Keratinocyte (primary cell): ENCODE results near the gene ATF6. TPM values are rescaled to one million over a fixed set of nuclear protein-coding genes. Genes with fewer than 3 reads are reported as not detected.

Experiments used
- DNase-seq: peaks from one replicate; pipeline ENCODE4 v3.0.0-alpha.2; 2011; ENCODE audit warnings: low read depth, missing footprints, low spot score
- FAIRE-seq: peaks from 2 replicates; lab custom pipeline; 2011; peaks lifted over from hg19 to GRCh38; lab: Jason Lieb, UNC
- H2AFZ ChIP-seq: 2 replicates; pipeline ENCODE4 v1.6.0; 2012; ENCODE audit warnings: low read length, control low read depth, inconsistent platforms; ENCODE audit not compliant: control insufficient read depth
- H3K27ac ChIP-seq: 2 replicates; pipeline ENCODE4 v1.5.1; 2011; ENCODE audit warnings: low read length; ENCODE audit not compliant: control insufficient read depth, insufficient read depth
- H3K27me3 ChIP-seq: 3 replicates; pipeline ENCODE4 v1.6.0; 2011; ENCODE audit warnings: low read length; ENCODE audit not compliant: control insufficient read depth, insufficient read depth; ENCODE audit errors: extremely low read depth
- H3K36me3 ChIP-seq, 2 experiments: 2 replicates in 1 of 2; 3 replicates in 1 of 2; pipeline ENCODE4 v1.5.1; 2011; ENCODE audit warnings: low read length in 2 of 2, mild to moderate bottlenecking in 1 of 2; ENCODE audit not compliant: control insufficient read depth in 2 of 2, insufficient read depth in 2 of 2; ENCODE audit errors: extremely low read depth in 1 of 2
- H3K4me1 ChIP-seq: 3 replicates; pipeline ENCODE4 v1.5.1; 2011; ENCODE audit warnings: low read length; ENCODE audit not compliant: control insufficient read depth, insufficient read depth; ENCODE audit errors: extremely low read depth
- H3K4me2 ChIP-seq: 3 replicates; pipeline ENCODE4 v1.6.0; 2011; ENCODE audit warnings: low read depth, low read length; ENCODE audit not compliant: control insufficient read depth, insufficient read depth; ENCODE audit errors: extremely low read depth
- H3K4me3 ChIP-seq, 3 experiments: fragments of 200-600 bp in 1 of 3; sonication (generic) in 1 of 3; 2 replicates in 2 of 3; 3 replicates in 1 of 3; pipeline ENCODE4 v1.5.1; 2011 to 2016; ENCODE audit warnings: low read length in 3 of 3, mild to moderate bottlenecking in 3 of 3, control low read depth in 2 of 3, inconsistent platforms in 1 of 3, low read depth in 1 of 3, mixed read lengths in 1 of 3, mixed run types in 1 of 3, moderate library complexity in 1 of 3; ENCODE audit not compliant: control insufficient read depth in 2 of 3, insufficient read depth in 2 of 3; ENCODE audit errors: extremely low read depth in 1 of 3
- H3K79me2 ChIP-seq: 2 replicates; pipeline ENCODE4 v1.6.0; 2012; ENCODE audit warnings: low read length; ENCODE audit not compliant: control insufficient read depth, insufficient read depth
- H3K9ac ChIP-seq: 3 replicates; pipeline ENCODE4 v1.6.0; 2011; ENCODE audit warnings: low read length; ENCODE audit not compliant: control insufficient read depth, insufficient read depth; ENCODE audit errors: extremely low read depth
- H3K9me1 ChIP-seq: 3 replicates; pipeline ENCODE4 v1.6.0; 2011; ENCODE audit warnings: low read length; ENCODE audit not compliant: control insufficient read depth, insufficient read depth; ENCODE audit errors: extremely low read depth
- H3K9me3 ChIP-seq: 2 replicates; pipeline ENCODE4 v1.5.1; 2012; ENCODE audit warnings: low read depth, low read length; ENCODE audit not compliant: control insufficient read depth
- H4K20me1 ChIP-seq: 3 replicates; pipeline ENCODE4 v1.6.0; 2011; ENCODE audit warnings: low read length; ENCODE audit not compliant: control insufficient read depth, insufficient read depth; ENCODE audit errors: extremely low read depth
- CTCF ChIP-seq, 3 experiments: IDR thresholded peaks in 1 of 3; conservative IDR thresholded peaks in 1 of 3; optimal IDR thresholded peaks in 1 of 3; 2 replicates in 2 of 3; 3 replicates in 1 of 3; pipeline versions ENCODE3 to v1.5.1; 2011; ENCODE audit warnings: low read length in 3 of 3, mild to moderate bottlenecking in 3 of 3, moderate library complexity in 2 of 3, control low read depth in 1 of 3, inconsistent platforms in 1 of 3; ENCODE audit not compliant: insufficient read depth in 2 of 3; ENCODE audit errors: extremely low read depth in 1 of 3
- EZH2 ChIP-seq: IDR thresholded peaks from one replicate; pipeline ENCODE4 v1.6.1; 2012; ENCODE audit warnings: inconsistent platforms, mild to moderate bottlenecking, low read length, moderate library complexity
- dilution Hi-C: fragments of 300-500 bp; cut with MboI; formaldehyde crosslinking; loops from one replicate; pipeline ENCODE4 v1.7.0; 2020; ENCODE audit warnings: low sequenced_read_pairs; ENCODE audit not compliant: extremely low pct_ligation_motif_present
- polyA plus RNA-seq, 5 experiments: library from polyadenylated mRNA; depleted of rRNA in 3 of 5; stranded (reverse) in 3 of 5; stranded (forward) in 1 of 5; unstranded in 1 of 5; fragments of >200 nt; gene quantifications; 1 replicate in 1 of 5; 2 replicates in 3 of 5; 3 replicates in 1 of 5; pipeline versions ENCODE4 v1.2.1 to v1.2.3, GENCODE V29; 2011 to 2012; ENCODE audit warnings: missing spikeins in 2 of 5, low read depth in 1 of 5, low replicate concordance in 1 of 5

The ATF6 gene
- polyA plus RNA-seq, 1 donor (not counting 4 experiments of a cell fraction or from before 2014, with no cell fraction given): 19.7 TPM

GRCh38 chr1:161899091-161899490 lies 133.0 kb downstream of the ATF6 start:
- no peak overlapping the region for H3K4me3 ChIP-seq
- dilution Hi-C loops: no loop called here
- TF ChIP-seq CTCF (optimal IDR thresholded peaks at IDR 0.05 in 1 of 3, IDR thresholded peaks at IDR 0.05 in 1 of 3, conservative IDR thresholded peaks at IDR 0.05 in 1 of 3; ENCODE audit: extremely low read depth in 1 of 3, insufficient read depth in 2 of 3, low read length in 3 of 3) (no peak), EZH2 (no peak)
- no peaks in the 10 kb centered on the region for H4K20me1 ChIP-seq
- no peak overlapping the region for H3K9ac ChIP-seq
- no peaks in the 10 kb centered on the region for H3K4me1 ChIP-seq
- H3K79me2 ChIP-seq: no peaks in the 10 kb centered on the region
- FAIRE-seq (no peak), DNase-seq (no peak)
- no peak overlapping the region for H3K27ac ChIP-seq
- no peak overlapping the region for H3K4me2 ChIP-seq
- H3K36me3 ChIP-seq: no peaks in the 10 kb centered on the region
- no peaks in the 10 kb centered on the region for H3K9me3 ChIP-seq
- no peaks in the 10 kb centered on the region for H3K27me3 ChIP-seq
- H3K9me1 ChIP-seq: no peaks in the 10 kb centered on the region
- no peak overlapping the region for H2AFZ ChIP-seq

- FAIRE-seq: no peak
- H3K27ac ChIP-seq: no peak overlapping the region
- H3K4me3 ChIP-seq: no peak overlapping the region
- H2AFZ ChIP-seq: no peak overlapping the region
- no peaks in the 10 kb centered on the region for H3K27me3 ChIP-seq
- no peaks in the 10 kb centered on the region for H3K79me2 ChIP-seq
- no peak for DNase-seq
- no peak overlapping the region for H3K4me2 ChIP-seq
- H3K9me3 ChIP-seq: no peaks in the 10 kb centered on the region
- no peaks in the 10 kb centered on the region for H3K9me1 ChIP-seq
- no peaks in the 10 kb centered on the region for H4K20me1 ChIP-seq
- H3K9ac ChIP-seq: no peak overlapping the region
- dilution Hi-C loops: no loop called here
- H3K36me3 ChIP-seq: no peaks in the 10 kb centered on the region
- TF ChIP-seq CTCF (optimal IDR thresholded peaks at IDR 0.05 in 1 of 3, IDR thresholded peaks at IDR 0.05 in 1 of 3, conservative IDR thresholded peaks at IDR 0.05 in 1 of 3; ENCODE audit: extremely low read depth in 1 of 3, insufficient read depth in 2 of 3, low read length in 3 of 3): no peak
- TF ChIP-seq EZH2: no peak
- H3K4me1 ChIP-seq: no peaks in the 10 kb centered on the region
Observed at GRCh38 chr1:161900160-161900559, 134.0 kb downstream of the ATF6 start.
